Measurements from ENCODE around the gene LTBP1. TPM values are rescaled to one million over a fixed set of nuclear protein-coding genes. Genes with fewer than 3 reads are reported as not detected.

The LTBP1 gene
- total RNA-seq, 1 donor from 2014 or later: 102 TPM

- Mint-ChIP-seq H3K36me3 (ENCODE audit: unreplicated experiment) (no peaks in the 10 kb centered on the region), H3K27me3 (ENCODE audit: unreplicated experiment) (peaks cover 16% of the 10 kb centered on the region), H3K27ac (ENCODE audit: unreplicated experiment) (no peak overlapping the region), H3K4me3 (ENCODE audit: unreplicated experiment) (no peak overlapping the region), H3K4me1 (ENCODE audit: unreplicated experiment) (peaks cover 9% of the 10 kb centered on the region), H3K9me3 (ENCODE audit: unreplicated experiment) (no peaks in the 10 kb centered on the region)
- TF ChIP-seq CTCF (IDR thresholded peaks at IDR 0.05): no peak
- DNase-seq (ENCODE audit: extremely low spot score, unreplicated experiment): no peak
These were observed 42.7 kb upstream of the LTBP1 start for GRCh38 chr2:32904074-32904473.

- Mint-ChIP-seq H3K9me3 (ENCODE audit: unreplicated experiment) (no peaks in the 10 kb centered on the region), H3K36me3 (ENCODE audit: unreplicated experiment) (no peaks in the 10 kb centered on the region), H3K27me3 (ENCODE audit: unreplicated experiment) (peaks cover 14% of the 10 kb centered on the region), H3K4me3 (ENCODE audit: unreplicated experiment) (no peak overlapping the region), H3K4me1 (ENCODE audit: unreplicated experiment) (peaks cover 9% of the 10 kb centered on the region), H3K27ac (ENCODE audit: unreplicated experiment) (no peak overlapping the region)
- no peak for TF ChIP-seq CTCF (IDR thresholded peaks at IDR 0.05)
- DNase-seq (ENCODE audit: extremely low spot score, unreplicated experiment): no peak
These were observed 42.0 kb upstream of the LTBP1 start for GRCh38 chr2:32904751-32905150.

GRCh38 chr2:32905270-32905669 lies 41.5 kb upstream of the LTBP1 start:
- Mint-ChIP-seq H3K36me3 (ENCODE audit: unreplicated experiment) (no peaks in the 10 kb centered on the region), H3K4me1 (ENCODE audit: unreplicated experiment) (peaks cover 9% of the 10 kb centered on the region), H3K4me3 (ENCODE audit: unreplicated experiment) (no peak overlapping the region), H3K27ac (ENCODE audit: unreplicated experiment) (no peak overlapping the region), H3K9me3 (ENCODE audit: unreplicated experiment) (no peaks in the 10 kb centered on the region), H3K27me3 (ENCODE audit: unreplicated experiment) (peaks cover 12% of the 10 kb centered on the region)
- no peak for TF ChIP-seq CTCF (IDR thresholded peaks at IDR 0.05)
- no peak for DNase-seq (ENCODE audit: extremely low spot score, unreplicated experiment)

GRCh38 chr2:32910883-32911598 lies 35.7 kb upstream of the LTBP1 start:
- TF ChIP-seq CTCF (IDR thresholded peaks at IDR 0.05): no peak
- no peaks in the 10 kb centered on the region for H3K9me3 Mint-ChIP-seq (ENCODE audit: unreplicated experiment)
- no peak overlapping the region for H3K4me3 Mint-ChIP-seq (ENCODE audit: unreplicated experiment)
- no peaks in the 10 kb centered on the region for H3K36me3 Mint-ChIP-seq (ENCODE audit: unreplicated experiment)
- no peaks in the 10 kb centered on the region for H3K4me1 Mint-ChIP-seq (ENCODE audit: unreplicated experiment)
- no peaks in the 10 kb centered on the region for H3K27me3 Mint-ChIP-seq (ENCODE audit: unreplicated experiment)
- H3K27ac Mint-ChIP-seq (ENCODE audit: unreplicated experiment): no peak overlapping the region
- DNase-seq (ENCODE audit: extremely low spot score, unreplicated experiment): no peak

- Mint-ChIP-seq H3K36me3 (ENCODE audit: unreplicated experiment) (no peaks in the 10 kb centered on the region), H3K9me3 (ENCODE audit: unreplicated experiment) (no peaks in the 10 kb centered on the region), H3K4me1 (ENCODE audit: unreplicated experiment) (peaks cover 5% of the 10 kb centered on the region), H3K27me3 (ENCODE audit: unreplicated experiment) (peaks cover 9% of the 10 kb centered on the region), H3K4me3 (ENCODE audit: unreplicated experiment) (no peak overlapping the region), H3K27ac (ENCODE audit: unreplicated experiment) (no peak overlapping the region)
- TF ChIP-seq CTCF (IDR thresholded peaks at IDR 0.05): no peak
- no peak for DNase-seq (ENCODE audit: extremely low spot score, unreplicated experiment)
These were observed 31.1 kb upstream of the LTBP1 start for GRCh38 chr2:32915694-32916093.

Measured in osteocyte (in vitro differentiated cells).